Natural killer cell (primary cell): ENCODE measurements around the gene TIPIN. TPM values are rescaled to one million over a fixed set of nuclear protein-coding genes. Genes with fewer than 3 reads are reported as not detected.

Experiments
- ATAC-seq, 3 donors: fragments of 150-1000 bp in 2 of 3; fragments of 200-7000 bp in 1 of 3; cut with Tn5 transposase; 1 replicate in 1 of 3; 2 replicates in 2 of 3; pipeline ENCODE4 v1.10.0; 2021; ENCODE audit warnings: mild to moderate bottlenecking in 2 of 3, moderate library complexity in 2 of 3
- DNase-seq, 2 donors: peaks; one replicate each; pipeline versions ENCODE4 v3.0.0 to v3.0.0-alpha.2; 2013 to 2021; ENCODE audit warnings: mixed read lengths in 1 of 2
- H3K27ac ChIP-seq: one replicate; pipeline ENCODE4 v1.5.1; 2013; ENCODE audit warnings: mild to moderate bottlenecking, low read length
- H3K27me3 ChIP-seq: one replicate; pipeline ENCODE4 v1.6.1; 2013; ENCODE audit warnings: low read length; ENCODE audit not compliant: control insufficient read depth, insufficient read depth
- H3K36me3 ChIP-seq: one replicate; pipeline ENCODE4 v1.6.1; 2013; ENCODE audit warnings: low read length; ENCODE audit not compliant: control insufficient read depth, insufficient read depth
- H3K4me1 ChIP-seq: one replicate; pipeline ENCODE4 v1.6.1; 2013; ENCODE audit warnings: low read length; ENCODE audit not compliant: control insufficient read depth, insufficient read depth
- H3K4me3 ChIP-seq: one replicate; pipeline ENCODE4 v1.5.1; 2013; ENCODE audit warnings: low read length
- H3K9me3 ChIP-seq: one replicate; pipeline ENCODE4 v1.6.1; 2013; ENCODE audit warnings: low read length; ENCODE audit not compliant: control insufficient read depth, insufficient read depth
- H3K27ac Mint-ChIP-seq, 2 donors: one replicate each; pipeline ENCODE4 v1.8.0; 2022; ENCODE audit warnings: mild to moderate bottlenecking in 2 of 2, mixed read lengths in 2 of 2, moderate library complexity in 1 of 2
- H3K27me3 Mint-ChIP-seq, 2 donors: one replicate each; pipeline ENCODE4 v1.8.0; 2022; ENCODE audit warnings: low read depth in 2 of 2, mixed read lengths in 2 of 2
- H3K36me3 Mint-ChIP-seq: one replicate; pipeline ENCODE4 v1.8.0; 2022; ENCODE audit warnings: mixed read lengths
- H3K4me1 Mint-ChIP-seq, 2 donors: one replicate each; pipeline ENCODE4 v1.8.0; 2022; ENCODE audit warnings: mixed read lengths in 2 of 2
- H3K4me3 Mint-ChIP-seq: one replicate; pipeline ENCODE4 v1.8.0; 2022; ENCODE audit warnings: mild to moderate bottlenecking, moderate library complexity, mixed read lengths
- H3K9me3 Mint-ChIP-seq, 2 donors: one replicate each; pipeline ENCODE4 v1.8.0; 2022; ENCODE audit warnings: mixed read lengths in 2 of 2
- WGBS: methylation state at CpG from one replicate; pipeline ENCODE4 v1.1.7; 2013; ENCODE audit warnings: missing lambda C conversion rate; ENCODE audit not compliant: insufficient coverage; 5-methylcytosine and 5-hydroxymethylcytosine counted together
- intact Hi-C: fragments of 100-400 bp; cut with micrococcal nuclease; formaldehyde crosslinking; loops from one replicate; pipeline ENCODE4 v1.14.2; 2022
- total RNA-seq, 4 donors: library from RNA; stranded (reverse); fragments of 120-200 nt in 1 of 4; gene quantifications; one replicate each; pipeline versions ENCODE4 v1.2.3 to v1.2.4, GENCODE V29; 2013 to 2022
- TF ChIP-seq, protein P1 (sequence below): fragments of 200-600 bp; IDR thresholded peaks from one replicate; pipeline ENCODE4 v1.8.0; 2022; ENCODE audit warnings: antibody characterized with exemption

TIPIN gene
- total RNA-seq, 3 donors from 2014 or later (not counting 1 experiment from before 2014, with no cell fraction given): 2.6 to 5.5 (median 5.3) TPM

DNA sequence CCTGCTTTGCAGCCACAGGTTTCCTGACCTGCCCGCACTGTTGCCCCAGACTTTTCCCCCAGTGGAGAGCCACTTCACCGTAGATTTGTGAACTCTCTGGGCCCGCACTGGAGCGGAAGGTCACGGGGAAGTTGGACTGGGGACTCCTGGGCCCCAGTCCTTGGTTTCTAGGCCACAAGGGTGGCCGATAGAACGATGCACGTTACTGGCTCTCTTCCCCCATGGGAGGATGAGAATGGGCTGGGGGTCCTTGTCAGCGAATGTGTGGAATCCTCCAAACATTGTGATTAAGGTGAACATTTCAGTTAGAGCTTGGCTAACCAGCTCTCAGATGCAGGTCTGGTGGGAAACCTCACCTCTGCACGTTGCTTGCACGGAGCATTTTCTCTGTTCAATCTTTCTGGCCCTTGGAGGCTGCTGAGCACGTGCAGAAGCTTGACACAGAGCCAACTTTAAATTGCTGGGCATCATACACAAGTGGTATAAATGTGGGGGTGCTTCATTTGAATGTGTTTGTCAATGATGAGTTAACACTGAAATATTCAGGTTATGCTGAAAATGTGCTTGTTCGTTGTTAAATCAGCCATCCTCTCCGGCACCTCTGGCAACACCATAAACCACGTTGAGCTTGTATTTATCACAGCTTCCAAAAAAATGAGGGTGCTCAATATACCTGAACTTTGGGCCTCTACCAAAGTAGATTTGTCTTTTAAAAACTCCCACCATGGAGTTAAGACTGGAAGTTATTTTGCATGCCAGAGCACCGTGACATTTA is 62.1 kb downstream of the TIPIN start:
- Histone ChIP-seq H3K27me3 (no peaks in the 10 kb centered on the region), H3K4me1 (peaks cover 25% of the 10 kb centered on the region), H3K36me3 (peaks cover 12% of the 10 kb centered on the region), H3K9me3 (no peaks in the 10 kb centered on the region), H3K4me3 (peak overlapping the region; percentile 49), H3K27ac (peak overlapping the region; percentile 72)
- DNase-seq (peak in 1 of 2 donors; percentile 59), ATAC-seq (peak in 1 of 3 donors; percentile 37)
- H3K9me3 Mint-ChIP-seq: no peaks in the 10 kb centered on the region
- H3K4me1 Mint-ChIP-seq: peaks cover 28 to 31% of the 10 kb centered on the region in 2 donors
- H3K36me3 Mint-ChIP-seq: no peaks in the 10 kb centered on the region
- intact Hi-C loops: no loop called here
- peak overlapping the region; percentile 81 for H3K4me3 Mint-ChIP-seq
- H3K27me3 Mint-ChIP-seq: no peaks in the 10 kb centered on the region
- WGBS: 7% methylated on average over 16 of the region's 16 CpGs
- peak overlapping the region; percentile 85 to 88 for H3K27ac Mint-ChIP-seq
- TF ChIP-seq, protein P1, sequence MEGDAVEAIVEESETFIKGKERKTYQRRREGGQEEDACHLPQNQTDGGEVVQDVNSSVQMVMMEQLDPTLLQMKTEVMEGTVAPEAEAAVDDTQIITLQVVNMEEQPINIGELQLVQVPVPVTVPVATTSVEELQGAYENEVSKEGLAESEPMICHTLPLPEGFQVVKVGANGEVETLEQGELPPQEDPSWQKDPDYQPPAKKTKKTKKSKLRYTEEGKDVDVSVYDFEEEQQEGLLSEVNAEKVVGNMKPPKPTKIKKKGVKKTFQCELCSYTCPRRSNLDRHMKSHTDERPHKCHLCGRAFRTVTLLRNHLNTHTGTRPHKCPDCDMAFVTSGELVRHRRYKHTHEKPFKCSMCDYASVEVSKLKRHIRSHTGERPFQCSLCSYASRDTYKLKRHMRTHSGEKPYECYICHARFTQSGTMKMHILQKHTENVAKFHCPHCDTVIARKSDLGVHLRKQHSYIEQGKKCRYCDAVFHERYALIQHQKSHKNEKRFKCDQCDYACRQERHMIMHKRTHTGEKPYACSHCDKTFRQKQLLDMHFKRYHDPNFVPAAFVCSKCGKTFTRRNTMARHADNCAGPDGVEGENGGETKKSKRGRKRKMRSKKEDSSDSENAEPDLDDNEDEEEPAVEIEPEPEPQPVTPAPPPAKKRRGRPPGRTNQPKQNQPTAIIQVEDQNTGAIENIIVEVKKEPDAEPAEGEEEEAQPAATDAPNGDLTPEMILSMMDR: no peak

DNA sequence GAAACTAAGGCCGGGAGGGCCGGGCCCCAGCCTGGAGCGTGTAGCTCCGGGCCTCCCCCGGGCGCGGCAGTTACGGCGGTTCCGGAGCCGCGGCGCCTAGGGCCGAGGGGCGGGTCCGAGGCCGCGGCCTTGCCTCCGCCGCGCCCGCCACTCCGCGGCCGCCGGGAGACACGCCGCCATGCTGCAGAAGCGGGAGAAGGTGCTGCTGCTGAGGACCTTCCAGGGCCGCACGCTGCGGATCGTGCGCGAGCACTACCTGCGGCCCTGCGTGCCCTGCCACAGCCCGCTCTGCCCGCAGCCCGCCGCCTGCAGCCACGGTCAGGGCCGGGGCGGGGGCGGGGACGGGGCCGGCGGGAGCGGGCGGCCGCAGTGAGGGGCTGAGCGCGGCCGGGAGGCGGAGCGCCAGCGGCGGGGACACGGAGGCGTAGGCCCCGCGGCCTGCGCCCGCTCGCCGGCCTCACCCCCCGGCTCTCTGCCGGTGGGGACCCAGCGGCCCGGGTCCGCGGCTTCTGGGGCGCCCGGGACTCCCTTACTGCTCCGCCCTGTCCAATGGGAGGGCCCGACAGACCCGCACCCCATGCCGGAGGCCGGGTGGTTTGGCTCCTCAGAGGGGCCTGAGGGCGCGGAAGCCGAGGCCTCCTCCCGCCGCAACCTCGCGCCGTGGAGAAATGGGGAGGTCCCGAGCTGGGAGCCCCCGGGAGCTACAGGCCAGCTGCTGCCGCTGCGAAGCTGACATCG is 62.9 kb downstream of the TIPIN start, which contains the start of gene DIS3L:
Gene DIS3L (plus strand): TSS at position 150 of the 738 bp plus-strand sequence. CDS start 29 bp downstream, at position 179.
- DNase-seq (peak; percentile 56 to 81), ATAC-seq (peak; percentile 69 to 86 (median 76))
- Mint-ChIP-seq H3K4me3 (peak within 1 kb of the TSS; percentile 93), H3K27me3 (no peaks in the 10 kb centered on the region), H3K9me3 (no peaks in the 10 kb centered on the region), H3K36me3 (no peaks in the 10 kb centered on the region), H3K27ac (peak within 1 kb of the TSS; percentile 88 to 92), H3K4me1 (peaks cover 28 to 31% of the 10 kb centered on the region in 2 donors)
- Histone ChIP-seq H3K27ac (peak within 1 kb of the TSS; percentile 98), H3K36me3 (peaks cover 7% of the 10 kb centered on the region), H3K27me3 (no peaks in the 10 kb centered on the region), H3K4me3 (peak within 1 kb of the TSS; percentile 49), H3K9me3 (no peaks in the 10 kb centered on the region), H3K4me1 (peaks cover 25% of the 10 kb centered on the region)
- TF ChIP-seq, protein P1: no peak
- under 1% methylated on average over 92 of the region's 92 CpGs for WGBS
- intact Hi-C loops: no loop called here

DNA sequence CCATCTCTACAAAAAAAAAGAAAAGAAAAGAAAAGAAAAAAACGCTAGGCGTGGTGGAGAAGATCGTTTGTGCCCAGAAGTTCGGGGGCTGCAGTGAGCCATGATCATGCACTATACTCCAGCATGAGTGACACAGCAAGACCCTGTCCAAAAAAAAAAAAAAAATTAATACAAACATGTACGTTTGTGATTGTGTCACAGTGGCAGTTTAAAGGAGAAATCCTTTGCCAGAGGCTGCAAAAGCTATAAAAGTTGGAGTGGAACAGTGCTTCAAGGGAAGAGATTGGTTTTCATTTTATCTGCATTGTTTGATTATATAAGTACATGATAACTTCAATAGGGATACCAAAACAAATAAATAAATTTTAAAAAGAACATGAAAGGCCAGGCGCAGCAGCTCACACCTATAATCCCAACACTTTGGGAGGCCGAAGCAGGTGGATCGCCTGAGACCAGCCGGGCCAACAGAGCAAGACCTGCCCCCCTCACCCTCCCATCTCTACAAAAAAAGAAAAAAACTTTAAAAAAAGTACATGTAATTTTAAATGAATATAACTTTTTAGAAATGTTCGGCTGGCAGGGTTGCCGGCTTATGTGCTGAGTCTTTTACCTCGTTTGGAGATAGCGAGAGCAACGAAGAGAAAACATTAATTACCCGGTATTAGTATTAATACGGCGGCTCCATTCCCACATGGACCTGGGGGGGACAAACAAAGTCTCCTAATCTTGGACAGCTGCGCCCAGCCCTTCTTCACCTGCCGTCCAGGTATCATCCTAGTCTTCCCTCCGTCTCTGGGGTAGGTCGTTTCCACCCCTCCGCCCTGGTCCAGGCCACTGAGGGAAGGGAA is 63.7 kb downstream of the TIPIN start:
- peak overlapping the region; percentile 85 to 92 for H3K27ac Mint-ChIP-seq
- H3K27me3 Mint-ChIP-seq: no peaks in the 10 kb centered on the region
- 16% methylated on average over 19 of the region's 22 CpGs for WGBS
- H3K27ac ChIP-seq: peak overlapping the region; percentile 98
- H3K36me3 Mint-ChIP-seq: no peaks in the 10 kb centered on the region
- peaks cover 28 to 31% of the 10 kb centered on the region in 2 donors for H3K4me1 Mint-ChIP-seq
- H3K4me3 Mint-ChIP-seq: peak overlapping the region; percentile 93
- H3K9me3 ChIP-seq: no peaks in the 10 kb centered on the region
- intact Hi-C loops: no loop called here
- no peaks in the 10 kb centered on the region for H3K27me3 ChIP-seq
- peaks cover 25% of the 10 kb centered on the region for H3K4me1 ChIP-seq
- H3K9me3 Mint-ChIP-seq: no peaks in the 10 kb centered on the region
- no peak for DNase-seq
- TF ChIP-seq, protein P1: no peak
- peak overlapping the region; percentile 49 for H3K4me3 ChIP-seq
- peaks cover 5% of the 10 kb centered on the region for H3K36me3 ChIP-seq
- no peak for ATAC-seq
